ENCODE data around the gene POMGNT2.

DNA sequence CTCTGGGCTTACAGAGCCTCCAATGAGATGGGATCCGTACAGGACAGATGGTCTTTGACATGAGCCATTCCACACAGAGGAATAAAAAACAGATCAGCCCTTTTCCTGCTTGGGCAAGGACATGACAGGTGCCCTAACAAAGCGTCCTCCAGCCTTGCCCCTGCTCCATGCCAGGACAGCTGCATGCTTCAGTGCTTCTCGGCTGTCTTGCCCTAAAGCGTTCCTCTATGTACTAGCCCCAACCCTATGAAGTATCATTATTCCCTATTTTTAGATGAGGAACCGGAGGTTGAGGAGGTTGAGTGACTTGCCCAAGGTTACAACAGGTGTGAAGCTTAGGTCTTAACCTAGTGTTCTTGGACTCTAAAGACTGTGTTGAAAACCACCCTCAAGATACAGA, 10.5 kb downstream of the POMGNT2 start:
- TF ChIP-seq, protein P1, sequence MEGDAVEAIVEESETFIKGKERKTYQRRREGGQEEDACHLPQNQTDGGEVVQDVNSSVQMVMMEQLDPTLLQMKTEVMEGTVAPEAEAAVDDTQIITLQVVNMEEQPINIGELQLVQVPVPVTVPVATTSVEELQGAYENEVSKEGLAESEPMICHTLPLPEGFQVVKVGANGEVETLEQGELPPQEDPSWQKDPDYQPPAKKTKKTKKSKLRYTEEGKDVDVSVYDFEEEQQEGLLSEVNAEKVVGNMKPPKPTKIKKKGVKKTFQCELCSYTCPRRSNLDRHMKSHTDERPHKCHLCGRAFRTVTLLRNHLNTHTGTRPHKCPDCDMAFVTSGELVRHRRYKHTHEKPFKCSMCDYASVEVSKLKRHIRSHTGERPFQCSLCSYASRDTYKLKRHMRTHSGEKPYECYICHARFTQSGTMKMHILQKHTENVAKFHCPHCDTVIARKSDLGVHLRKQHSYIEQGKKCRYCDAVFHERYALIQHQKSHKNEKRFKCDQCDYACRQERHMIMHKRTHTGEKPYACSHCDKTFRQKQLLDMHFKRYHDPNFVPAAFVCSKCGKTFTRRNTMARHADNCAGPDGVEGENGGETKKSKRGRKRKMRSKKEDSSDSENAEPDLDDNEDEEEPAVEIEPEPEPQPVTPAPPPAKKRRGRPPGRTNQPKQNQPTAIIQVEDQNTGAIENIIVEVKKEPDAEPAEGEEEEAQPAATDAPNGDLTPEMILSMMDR (conservative IDR thresholded peaks at IDR 0.05) = no peak
- no peak for TF ChIP-seq ZFX (IDR thresholded peaks at IDR 0.05)
